ENCODE data around the gene PEAR1.

GRCh38 chr1:156862997-156863599 is 30.4 kb upstream of the PEAR1 start:
- TF ChIP-seq, protein P1, sequence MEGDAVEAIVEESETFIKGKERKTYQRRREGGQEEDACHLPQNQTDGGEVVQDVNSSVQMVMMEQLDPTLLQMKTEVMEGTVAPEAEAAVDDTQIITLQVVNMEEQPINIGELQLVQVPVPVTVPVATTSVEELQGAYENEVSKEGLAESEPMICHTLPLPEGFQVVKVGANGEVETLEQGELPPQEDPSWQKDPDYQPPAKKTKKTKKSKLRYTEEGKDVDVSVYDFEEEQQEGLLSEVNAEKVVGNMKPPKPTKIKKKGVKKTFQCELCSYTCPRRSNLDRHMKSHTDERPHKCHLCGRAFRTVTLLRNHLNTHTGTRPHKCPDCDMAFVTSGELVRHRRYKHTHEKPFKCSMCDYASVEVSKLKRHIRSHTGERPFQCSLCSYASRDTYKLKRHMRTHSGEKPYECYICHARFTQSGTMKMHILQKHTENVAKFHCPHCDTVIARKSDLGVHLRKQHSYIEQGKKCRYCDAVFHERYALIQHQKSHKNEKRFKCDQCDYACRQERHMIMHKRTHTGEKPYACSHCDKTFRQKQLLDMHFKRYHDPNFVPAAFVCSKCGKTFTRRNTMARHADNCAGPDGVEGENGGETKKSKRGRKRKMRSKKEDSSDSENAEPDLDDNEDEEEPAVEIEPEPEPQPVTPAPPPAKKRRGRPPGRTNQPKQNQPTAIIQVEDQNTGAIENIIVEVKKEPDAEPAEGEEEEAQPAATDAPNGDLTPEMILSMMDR (conservative IDR thresholded peaks at IDR 0.05 in 1 of 2, IDR thresholded peaks at IDR 0.05 in 1 of 2; ENCODE audit: low read depth in 1 of 2, low read length in 2 of 2): no peak
- TF ChIP-seq EZH2 (IDR thresholded peaks at IDR 0.05; ENCODE audit: low read length, missing control alignments): no peak

All from fibroblast of lung (primary cell).